Testis (tissue), 2 donors: ENCODE results near the gene HIGD2A.

Experiments used
- POLR2A ChIP-seq: fragments of 450-650 bp; IDR thresholded peaks from one replicate; pipeline ENCODE4 v1.6.1; 2017; ENCODE audit warnings: antibody characterized with exemption, mild to moderate bottlenecking, moderate library complexity
- TF ChIP-seq, protein P1 (sequence below), 3 experiments: fragments of 450-650 bp in 2 of 3; fragments of 200-600 bp in 1 of 3; sonication (generic) in 1 of 3; IDR thresholded peaks; one replicate each; pipeline ENCODE4 v1.5.1; 2016 to 2019; ENCODE audit warnings: antibody characterized with exemption in 3 of 3, mild to moderate bottlenecking in 2 of 3, moderate library complexity in 1 of 3

DNA sequence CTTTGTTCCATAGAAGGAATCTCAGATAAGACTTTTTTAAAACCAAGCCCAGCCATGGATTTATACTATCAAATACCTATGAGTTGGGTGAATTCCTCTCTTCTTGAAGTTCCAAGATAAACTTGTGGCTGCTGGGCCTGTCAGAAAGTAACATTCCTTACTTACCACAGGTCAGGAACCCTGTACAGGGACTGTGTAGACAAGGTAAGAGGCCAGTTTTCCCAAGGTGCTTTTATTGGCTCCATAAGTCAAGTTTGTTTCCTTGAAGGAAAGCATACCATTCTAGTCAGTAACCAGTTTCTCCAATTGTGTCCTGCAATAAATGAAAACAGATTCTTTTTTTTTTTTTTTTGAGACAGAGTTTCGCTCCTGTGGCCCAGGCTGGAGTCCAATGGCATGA lies 36.6 kb downstream of the HIGD2A start:
- no peak for TF ChIP-seq POLR2A
- TF ChIP-seq, protein P1, sequence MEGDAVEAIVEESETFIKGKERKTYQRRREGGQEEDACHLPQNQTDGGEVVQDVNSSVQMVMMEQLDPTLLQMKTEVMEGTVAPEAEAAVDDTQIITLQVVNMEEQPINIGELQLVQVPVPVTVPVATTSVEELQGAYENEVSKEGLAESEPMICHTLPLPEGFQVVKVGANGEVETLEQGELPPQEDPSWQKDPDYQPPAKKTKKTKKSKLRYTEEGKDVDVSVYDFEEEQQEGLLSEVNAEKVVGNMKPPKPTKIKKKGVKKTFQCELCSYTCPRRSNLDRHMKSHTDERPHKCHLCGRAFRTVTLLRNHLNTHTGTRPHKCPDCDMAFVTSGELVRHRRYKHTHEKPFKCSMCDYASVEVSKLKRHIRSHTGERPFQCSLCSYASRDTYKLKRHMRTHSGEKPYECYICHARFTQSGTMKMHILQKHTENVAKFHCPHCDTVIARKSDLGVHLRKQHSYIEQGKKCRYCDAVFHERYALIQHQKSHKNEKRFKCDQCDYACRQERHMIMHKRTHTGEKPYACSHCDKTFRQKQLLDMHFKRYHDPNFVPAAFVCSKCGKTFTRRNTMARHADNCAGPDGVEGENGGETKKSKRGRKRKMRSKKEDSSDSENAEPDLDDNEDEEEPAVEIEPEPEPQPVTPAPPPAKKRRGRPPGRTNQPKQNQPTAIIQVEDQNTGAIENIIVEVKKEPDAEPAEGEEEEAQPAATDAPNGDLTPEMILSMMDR (IDR thresholded peaks at IDR 0.05): no peak
